Measurements from ENCODE around the gene HNRNPH3. TPM values are rescaled to one million over a fixed set of nuclear protein-coding genes. Genes with fewer than 3 reads are reported as not detected.

The HNRNPH3 gene
- total RNA-seq, 1 experiment from 2014 or later = 244 TPM

DNA sequence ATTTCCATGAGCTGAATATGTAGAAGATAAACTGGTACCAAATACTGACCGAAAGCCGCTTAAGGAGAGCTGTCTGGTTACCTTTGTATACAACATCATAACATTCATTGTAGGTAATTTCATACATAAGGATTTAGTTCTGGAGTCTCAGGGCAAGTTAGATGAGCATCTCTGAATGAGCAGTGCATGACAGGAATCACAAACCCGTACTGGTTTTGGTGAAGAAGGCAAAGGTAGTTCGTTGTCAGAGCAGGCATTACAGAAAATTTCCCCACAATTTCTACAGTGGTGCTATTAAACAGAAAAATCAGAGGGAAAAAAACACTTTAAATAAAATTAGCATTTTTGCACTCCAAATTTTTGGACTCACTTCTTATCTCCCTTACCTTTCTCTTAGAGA, 13.8 kb downstream of the HNRNPH3 start:
- peak overlapping the region in 1 of 3 experiments; percentile 46; a peak in 2 of 7 replicates for H3K27ac Mint-ChIP-seq

More for the DNA sequence above, 13.8 kb downstream of the HNRNPH3 start:
- no CpG with 5 or more reads among the region's 4 CpGs for WGBS (ENCODE audit: extremely low coverage, insufficient read length, low lambda C conversion rate)
- Histone ChIP-seq H2AK5ac (ENCODE audit: insufficient read length, low read length) (no peak overlapping the region), H3K79me1 (ENCODE audit: insufficient read depth, low read depth, low read length, poor library complexity, severe bottlenecking) (peaks cover under 1% of the 10 kb centered on the region), H3K4me2 (ENCODE audit: insufficient read depth, insufficient read length, low read length) (no peak overlapping the region), H3T11ph (ENCODE audit: low read length) (no peak overlapping the region), H3K4me1 (ENCODE audit: insufficient read depth, low read length) (no peaks in the 10 kb centered on the region), H3K56ac (ENCODE audit: insufficient read length, low read depth, low read length) (no peak overlapping the region), H2BK120ac (ENCODE audit: low read depth, low read length, poor library complexity, severe bottlenecking) (no peak overlapping the region), H2BK15ac (ENCODE audit: low read depth, low read length) (no peak overlapping the region), H3K27ac (ENCODE audit: insufficient read length, low read depth, low read length) (no peak overlapping the region), H4K20me1 (ENCODE audit: control insufficient read depth, insufficient read depth, insufficient read length) (no peaks in the 10 kb centered on the region), H2AFZ (ENCODE audit: low read length) (no peak overlapping the region), H2BK5ac (ENCODE audit: insufficient read length, low read length) (no peak overlapping the region), H2BK12ac (ENCODE audit: insufficient read length, low read depth, low read length) (no peak overlapping the region), H4K8ac (replicated peaks; ENCODE audit: insufficient read length, low read depth, low read length) (no peak overlapping the region), H3K79me2 (ENCODE audit: insufficient read depth, low read length) (no peaks in the 10 kb centered on the region), H3K27me3 (ENCODE audit: insufficient read depth, low read length) (no peaks in the 10 kb centered on the region), H3K14ac (ENCODE audit: insufficient read depth, low read length) (no peak overlapping the region), H2BK20ac (ENCODE audit: low read depth, low read length, poor library complexity, severe bottlenecking) (no peak overlapping the region), H3K9me3 (ENCODE audit: control insufficient read depth, low read depth, low read length) (no peaks in the 10 kb centered on the region), H3K4ac (ENCODE audit: low read depth, low read length) (no peak overlapping the region), H3K23me2 (ENCODE audit: insufficient read length, low read depth, low read length, poor library complexity, severe bottlenecking) (no peaks in the 10 kb centered on the region), H3K23ac (ENCODE audit: insufficient read length, low read depth, low read length) (no peak overlapping the region), H3K9ac (ENCODE audit: extremely low read depth, insufficient read length, low read length) (no peak overlapping the region), H3K18ac (ENCODE audit: insufficient read length, low read depth, low read length) (no peak overlapping the region), H4K5ac (ENCODE audit: insufficient read length, low read depth, low read length) (no peak overlapping the region), H4K91ac (ENCODE audit: insufficient read length, low read depth, low read length) (no peak overlapping the region)
- Mint-ChIP-seq H3K4me3 (no peak overlapping the region), H3K36me3 (ENCODE audit: insufficient read depth in 1 of 3, low read depth in 3 of 3) (peaks cover 20 to 61% (median 42%) of the 10 kb centered on the region in 3 experiments; a peak in 6 of 7 replicates), H3K9me3 (no peaks in the 10 kb centered on the region), H3K4me1 (peaks cover 6% of the 10 kb centered on the region in 2 experiments; a peak in 2 of 4 replicates), H3K27me3 (ENCODE audit: low read depth) (no peaks in the 10 kb centered on the region)
- no peak for DNase-seq
- TF ChIP-seq, protein P1, sequence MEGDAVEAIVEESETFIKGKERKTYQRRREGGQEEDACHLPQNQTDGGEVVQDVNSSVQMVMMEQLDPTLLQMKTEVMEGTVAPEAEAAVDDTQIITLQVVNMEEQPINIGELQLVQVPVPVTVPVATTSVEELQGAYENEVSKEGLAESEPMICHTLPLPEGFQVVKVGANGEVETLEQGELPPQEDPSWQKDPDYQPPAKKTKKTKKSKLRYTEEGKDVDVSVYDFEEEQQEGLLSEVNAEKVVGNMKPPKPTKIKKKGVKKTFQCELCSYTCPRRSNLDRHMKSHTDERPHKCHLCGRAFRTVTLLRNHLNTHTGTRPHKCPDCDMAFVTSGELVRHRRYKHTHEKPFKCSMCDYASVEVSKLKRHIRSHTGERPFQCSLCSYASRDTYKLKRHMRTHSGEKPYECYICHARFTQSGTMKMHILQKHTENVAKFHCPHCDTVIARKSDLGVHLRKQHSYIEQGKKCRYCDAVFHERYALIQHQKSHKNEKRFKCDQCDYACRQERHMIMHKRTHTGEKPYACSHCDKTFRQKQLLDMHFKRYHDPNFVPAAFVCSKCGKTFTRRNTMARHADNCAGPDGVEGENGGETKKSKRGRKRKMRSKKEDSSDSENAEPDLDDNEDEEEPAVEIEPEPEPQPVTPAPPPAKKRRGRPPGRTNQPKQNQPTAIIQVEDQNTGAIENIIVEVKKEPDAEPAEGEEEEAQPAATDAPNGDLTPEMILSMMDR (conservative IDR thresholded peaks at IDR 0.05) = no peak

Data from H9 (cell line).